ENCODE results near the gene EHBP1L1. TPM values are rescaled to one million over a fixed set of nuclear protein-coding genes. Genes with fewer than 3 reads are reported as not detected.

The EHBP1L1 gene
- total RNA-seq, 1 experiment from 2014 or later = 126 TPM

DNA sequence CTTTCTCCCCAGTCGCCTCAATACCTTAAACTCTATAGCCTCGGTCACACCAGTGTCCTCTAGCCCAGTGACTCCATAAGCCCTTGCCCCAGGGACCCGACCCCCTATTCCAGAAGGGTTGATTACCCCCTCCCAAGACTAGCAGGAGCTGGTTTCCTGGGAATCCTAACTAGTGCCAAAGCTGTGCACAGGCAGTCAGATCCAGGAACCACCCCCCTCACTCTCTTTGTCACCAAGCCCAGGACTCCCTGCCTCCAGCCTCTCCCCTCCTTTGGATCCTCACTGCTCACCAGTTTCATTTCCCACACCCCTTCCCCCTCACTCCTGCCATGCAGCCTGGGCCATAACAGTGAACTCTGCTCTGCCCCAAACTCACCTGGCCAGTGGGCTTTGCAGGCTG is 27.5 kb upstream of the EHBP1L1 start:
- Histone ChIP-seq H3F3A (ENCODE audit: low read length, unreplicated experiment) (no peaks in the 10 kb centered on the region), H3K27me3 (ENCODE audit: low read length) (no peaks in the 10 kb centered on the region), H2AFZ (ENCODE audit: low read length) (no peak overlapping the region), H3K9me2 (replicated peaks; ENCODE audit: low read length) (no peaks in the 10 kb centered on the region), H3K36me3 (ENCODE audit: low read depth, low read length) (peaks cover 11% of the 10 kb centered on the region; the same call in 1 of the 2 replicates), H3K9me3 (ENCODE audit: low read length) (no peaks in the 10 kb centered on the region), H3K4me3 (ENCODE audit: low read length) (no peak overlapping the region), H3K27ac (ENCODE audit: low read length) (no peak overlapping the region), H3K4me2 (ENCODE audit: low read length) (no peak overlapping the region), H3K4me1 (ENCODE audit: insufficient read depth, low read length) (peaks cover 25% of the 10 kb centered on the region), H3K79me2 (ENCODE audit: low read length) (no peaks in the 10 kb centered on the region), H3K9ac (ENCODE audit: low read length) (no peak overlapping the region), H4K20me1 (ENCODE audit: low read length) (no peaks in the 10 kb centered on the region)
- intact Hi-C loops (cut with micrococcal nuclease) = loop anchor here (10.0 kb wide), 1 partner anchor 66 kb away; the partner anchor contains the start of genes MAP3K11 and PCNX3
- CTCF ChIA-PET = no interaction called here
- no peak for DNase-seq
- TF ChIP-seq EZH2 (IDR thresholded peaks at IDR 0.05; ENCODE audit: low read length, unreplicated experiment) (no peak), EZH2phosphoT487 (IDR thresholded peaks at IDR 0.05; ENCODE audit: borderline replicate concordance, low read length) (no peak)
- TF ChIP-seq, protein P1, sequence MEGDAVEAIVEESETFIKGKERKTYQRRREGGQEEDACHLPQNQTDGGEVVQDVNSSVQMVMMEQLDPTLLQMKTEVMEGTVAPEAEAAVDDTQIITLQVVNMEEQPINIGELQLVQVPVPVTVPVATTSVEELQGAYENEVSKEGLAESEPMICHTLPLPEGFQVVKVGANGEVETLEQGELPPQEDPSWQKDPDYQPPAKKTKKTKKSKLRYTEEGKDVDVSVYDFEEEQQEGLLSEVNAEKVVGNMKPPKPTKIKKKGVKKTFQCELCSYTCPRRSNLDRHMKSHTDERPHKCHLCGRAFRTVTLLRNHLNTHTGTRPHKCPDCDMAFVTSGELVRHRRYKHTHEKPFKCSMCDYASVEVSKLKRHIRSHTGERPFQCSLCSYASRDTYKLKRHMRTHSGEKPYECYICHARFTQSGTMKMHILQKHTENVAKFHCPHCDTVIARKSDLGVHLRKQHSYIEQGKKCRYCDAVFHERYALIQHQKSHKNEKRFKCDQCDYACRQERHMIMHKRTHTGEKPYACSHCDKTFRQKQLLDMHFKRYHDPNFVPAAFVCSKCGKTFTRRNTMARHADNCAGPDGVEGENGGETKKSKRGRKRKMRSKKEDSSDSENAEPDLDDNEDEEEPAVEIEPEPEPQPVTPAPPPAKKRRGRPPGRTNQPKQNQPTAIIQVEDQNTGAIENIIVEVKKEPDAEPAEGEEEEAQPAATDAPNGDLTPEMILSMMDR (conservative IDR thresholded peaks at IDR 0.05; ENCODE audit: low read depth, low read length) = no peak
- ATAC-seq = no peak
- BruUV-seq (replicated peaks) = no TSS peak
- POLR2A ChIA-PET (ENCODE audit: unreplicated experiment) = no interaction called here

- ATAC-seq (no peak), DNase-seq (no peak)
- H2AFZ ChIP-seq (ENCODE audit: low read length) = no peak overlapping the region
- H3K4me1 ChIP-seq (ENCODE audit: insufficient read depth, low read length) = peaks cover 25% of the 10 kb centered on the region
- H3K9ac ChIP-seq (ENCODE audit: low read length) = no peak overlapping the region
- H3K4me2 ChIP-seq (ENCODE audit: low read length) = no peak overlapping the region
- H3K9me3 ChIP-seq (ENCODE audit: low read length) = no peaks in the 10 kb centered on the region
- intact Hi-C loops (cut with micrococcal nuclease) = loop anchor here (10.0 kb wide), 1 partner anchor 66 kb away; the partner anchor contains the start of genes MAP3K11 and PCNX3
- peaks cover 11% of the 10 kb centered on the region; the same call in 1 of the 2 replicates for H3K36me3 ChIP-seq (ENCODE audit: low read depth, low read length)
- H3K9me2 ChIP-seq (replicated peaks; ENCODE audit: low read length) = no peaks in the 10 kb centered on the region
- no peak overlapping the region for H3K4me3 ChIP-seq (ENCODE audit: low read length)
- no TSS peak for BruUV-seq (replicated peaks)
- no peaks in the 10 kb centered on the region for H4K20me1 ChIP-seq (ENCODE audit: low read length)
- H3K27me3 ChIP-seq (ENCODE audit: low read length) = no peaks in the 10 kb centered on the region
- 0 out of 2 replicates have a peak, but pooled peaks cover under 1% of the 10 kb centered on the region for H3K79me2 ChIP-seq (ENCODE audit: low read length)
- no peaks in the 10 kb centered on the region for H3F3A ChIP-seq (ENCODE audit: low read length, unreplicated experiment)
- ChIA-PET POLR2A (ENCODE audit: unreplicated experiment) (no interaction called here), CTCF (no interaction called here)
- TF ChIP-seq, protein P1 (conservative IDR thresholded peaks at IDR 0.05; ENCODE audit: low read depth, low read length) = no peak
- TF ChIP-seq EZH2 (IDR thresholded peaks at IDR 0.05; ENCODE audit: low read length, unreplicated experiment) = no peak
- TF ChIP-seq EZH2phosphoT487 (IDR thresholded peaks at IDR 0.05; ENCODE audit: borderline replicate concordance, low read length) = no peak
- H3K27ac ChIP-seq (ENCODE audit: low read length) = no peak overlapping the region
These were observed 26.8 kb upstream of the EHBP1L1 start for GRCh38 chr11:65549096-65549495.

DNA sequence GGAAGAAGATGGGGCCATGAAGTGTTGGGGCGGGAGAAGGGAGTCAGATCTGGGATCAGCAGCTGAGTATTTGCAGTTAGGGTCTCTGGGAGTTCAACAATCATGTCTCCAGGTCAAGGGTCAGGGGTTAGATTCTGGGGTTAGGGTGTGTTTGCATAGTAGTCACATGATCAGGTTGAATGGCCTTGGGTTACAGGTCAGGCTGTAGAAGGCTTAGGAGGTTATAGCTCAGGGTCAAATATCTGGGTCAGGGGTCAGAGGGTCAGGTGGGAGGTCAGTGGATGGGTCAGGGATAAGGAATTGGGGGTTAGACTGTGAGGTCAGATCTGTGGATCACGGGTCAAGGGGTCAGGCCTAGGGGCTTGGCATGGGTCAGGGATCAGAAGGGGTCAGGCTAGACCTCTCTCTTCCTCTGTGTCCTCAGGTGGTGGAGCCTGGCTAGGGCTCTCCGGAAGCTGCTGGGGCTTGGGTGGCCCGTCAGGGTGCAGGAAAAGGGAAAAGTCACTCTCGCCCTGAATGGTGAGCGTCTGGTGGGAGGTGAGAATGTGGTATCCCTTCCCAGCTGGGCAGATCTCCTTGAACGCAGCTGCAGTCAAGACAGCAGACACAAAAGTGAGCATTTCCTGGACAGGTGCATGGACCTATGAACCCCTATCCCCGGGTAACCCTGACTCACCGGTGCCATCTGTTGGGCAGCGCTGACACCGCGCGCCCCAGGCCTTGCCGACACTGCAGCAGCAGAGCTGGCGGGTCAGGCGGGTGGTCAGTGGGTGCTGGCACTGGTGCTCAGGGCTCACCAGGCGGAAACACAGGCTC is 24.1 kb upstream of the EHBP1L1 start:
- peak; percentile 71 for DNase-seq
- Histone ChIP-seq H3K9ac (ENCODE audit: low read length) (no peak overlapping the region), H3K4me3 (ENCODE audit: low read length) (peak overlapping the region; percentile 40; the same call in 1 of the 2 replicates), H3K79me2 (ENCODE audit: low read length) (peaks cover 19% of the 10 kb centered on the region), H3K27ac (ENCODE audit: low read length) (peak overlapping the region; percentile 14; the same call in 1 of the 2 replicates), H3K9me3 (ENCODE audit: low read length) (no peaks in the 10 kb centered on the region), H3K27me3 (ENCODE audit: low read length) (no peaks in the 10 kb centered on the region), H3K9me2 (replicated peaks; ENCODE audit: low read length) (no peaks in the 10 kb centered on the region), H4K20me1 (ENCODE audit: low read length) (no peaks in the 10 kb centered on the region), H3F3A (ENCODE audit: low read length, unreplicated experiment) (no peaks in the 10 kb centered on the region), H3K4me1 (ENCODE audit: insufficient read depth, low read length) (peaks cover 37% of the 10 kb centered on the region), H3K36me3 (ENCODE audit: low read depth, low read length) (peaks cover 11% of the 10 kb centered on the region; the same call in 1 of the 2 replicates), H2AFZ (ENCODE audit: low read length) (no peak overlapping the region), H3K4me2 (ENCODE audit: low read length) (peak overlapping the region; percentile 68)
- ATAC-seq = no peak
- intact Hi-C loops (cut with micrococcal nuclease) = no loop called here
- BruUV-seq (replicated peaks) = TSS peak; percentile 16
- ChIA-PET POLR2A (ENCODE audit: unreplicated experiment) (no interaction called here), CTCF (interaction anchor here (0.6 to 2.0 kb wide), 2 partner anchors 10 to 12 kb away, joined by 5 to 7 read pairs; no protein-coding TSS in a partner anchor)
- TF ChIP-seq, protein P1 (conservative IDR thresholded peaks at IDR 0.05; ENCODE audit: low read depth, low read length) = peak; percentile 72
- no peak for TF ChIP-seq EZH2 (IDR thresholded peaks at IDR 0.05; ENCODE audit: low read length, unreplicated experiment)
